ENCODE data around the gene ZER1. TPM values are rescaled to one million over a fixed set of nuclear protein-coding genes. Genes with fewer than 3 reads are reported as not detected.

ZER1 gene
- total and polyA plus RNA-seq, 2 of the 4 experiments (the other 2 are of a cell fraction) = 7.7 to 34.9 TPM

DNA sequence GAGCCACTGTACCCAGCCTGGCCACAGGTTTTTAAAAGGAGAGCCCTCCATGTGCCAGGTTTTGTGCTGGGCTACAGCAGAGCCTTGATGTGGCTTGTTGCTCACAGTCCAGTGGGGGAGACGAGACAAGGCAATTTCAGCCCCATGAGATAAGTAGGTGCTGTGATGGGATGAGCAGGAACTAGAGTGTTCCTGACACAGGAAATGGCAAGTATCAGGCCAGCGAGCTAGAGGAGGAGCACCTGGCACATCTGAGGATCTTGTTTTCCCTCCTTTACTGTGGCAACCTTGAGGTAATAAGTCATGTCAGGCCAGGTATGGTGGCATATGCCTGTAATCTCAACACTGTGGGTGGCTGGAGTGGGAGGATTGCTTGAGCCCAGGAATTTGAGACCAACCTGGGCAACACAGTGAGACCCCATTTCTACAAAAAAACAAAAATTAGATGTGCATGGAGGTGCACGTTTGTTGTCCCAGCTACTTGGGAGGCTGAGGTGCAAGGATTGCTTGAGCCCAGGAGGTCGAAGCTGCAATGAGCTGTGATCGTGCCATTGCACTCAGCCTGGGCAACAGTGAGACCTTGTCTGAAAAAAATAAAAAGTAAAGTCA lies 44.0 kb downstream of the ZER1 start:
- in situ Hi-C loops (cut with MboI; ENCODE audit: low sequenced_read_pairs) = no loop called here
- H3K36me3 ChIP-seq (ENCODE audit: control insufficient read depth, insufficient read depth, low read length) = peaks cover 11% of the 10 kb centered on the region
- CTCF ChIA-PET = no interaction called here

More for the DNA sequence above, 44.0 kb downstream of the ZER1 start:
- Histone ChIP-seq H3K9me1 (ENCODE audit: insufficient read depth, low read length) (peaks cover 9% of the 10 kb centered on the region), H2AK5ac (ENCODE audit: low read depth, low read length) (no peak overlapping the region), H2AK9ac (replicated peaks; ENCODE audit: low read depth, low read length, poor library complexity) (no peak overlapping the region), H3K27ac (ENCODE audit: insufficient read depth, low read length) (no peak overlapping the region), H3K18ac (ENCODE audit: low read depth, low read length) (no peak overlapping the region), H3K27me3 (ENCODE audit: control insufficient read depth, insufficient read depth, low read length) (no peaks in the 10 kb centered on the region), H3K4me2 (ENCODE audit: low read depth, low read length) (no peak overlapping the region), H3K23ac (ENCODE audit: low read depth, low read length) (no peak overlapping the region), H3K4me3 (ENCODE audit: insufficient read depth, low read depth, low read length) (no peak overlapping the region), H3K56ac (ENCODE audit: extremely low read depth, insufficient read depth, low read length) (no peak overlapping the region), H2BK5ac (ENCODE audit: low read depth, low read length, poor library complexity, severe bottlenecking) (no peak overlapping the region), H2BK20ac (ENCODE audit: low read depth, low read length) (no peak overlapping the region), H3K14ac (replicated peaks; ENCODE audit: low read depth, low read length) (no peak overlapping the region), H4K20me1 (ENCODE audit: insufficient read depth, low read length) (no peaks in the 10 kb centered on the region; the same call in 1 of the 2 replicates), H3K9me3 (ENCODE audit: control insufficient read depth, insufficient read depth, low read length) (no peaks in the 10 kb centered on the region), H2AFZ (replicated peaks; ENCODE audit: low read length, poor library complexity) (no peak overlapping the region), H3K79me1 (ENCODE audit: low read depth in 1 of 2, low read length in 2 of 2) (peaks cover 3 to 15% of the 10 kb centered on the region in 2 experiments), H3K4me1 (ENCODE audit: control insufficient read depth, insufficient read depth, low read length) (peaks cover 4% of the 10 kb centered on the region; the same call in 1 of the 2 replicates), H2BK120ac (ENCODE audit: low read depth, low read length) (no peak overlapping the region), H4K8ac (ENCODE audit: low read depth in 2 of 2, low read length in 2 of 2) (no peak overlapping the region), H2BK15ac (ENCODE audit: low read depth, low read length) (no peak overlapping the region), H4K91ac (ENCODE audit: insufficient read depth, low read depth, low read length) (no peak overlapping the region), H3K4ac (ENCODE audit: low read depth, low read length) (no peak overlapping the region), H4K5ac (ENCODE audit: low read depth, low read length) (no peak overlapping the region), H3K9ac (ENCODE audit: low read depth, low read length) (no peak overlapping the region)
- WGBS, 2 experiments (ENCODE audit: extremely low coverage in 2 of 2, insufficient read length in 1 of 2) = 88% methylated on average over 3 of the region's 5 CpGs; no CpG with 5 or more reads in 1 of the 2 experiments
- no TSS peak for BruUV-seq (replicated peaks)
- DNase-seq = no peak
- ATAC-seq (ENCODE audit: low read depth) = no peak
- dilution Hi-C loops (cut with HindIII; ENCODE audit: low sequenced_read_pairs, unreplicated experiment) = no loop called here
- TF ChIP-seq SMC3 (IDR thresholded peaks at IDR 0.05; ENCODE audit: low read depth, low read length) (no peak), RFX5 (IDR thresholded peaks at IDR 0.05; ENCODE audit: low read depth, low read length) (no peak), MAZ (IDR thresholded peaks at IDR 0.05; ENCODE audit: borderline replicate concordance, low read depth, low read length) (no peak)
- TF ChIP-seq, protein P1, sequence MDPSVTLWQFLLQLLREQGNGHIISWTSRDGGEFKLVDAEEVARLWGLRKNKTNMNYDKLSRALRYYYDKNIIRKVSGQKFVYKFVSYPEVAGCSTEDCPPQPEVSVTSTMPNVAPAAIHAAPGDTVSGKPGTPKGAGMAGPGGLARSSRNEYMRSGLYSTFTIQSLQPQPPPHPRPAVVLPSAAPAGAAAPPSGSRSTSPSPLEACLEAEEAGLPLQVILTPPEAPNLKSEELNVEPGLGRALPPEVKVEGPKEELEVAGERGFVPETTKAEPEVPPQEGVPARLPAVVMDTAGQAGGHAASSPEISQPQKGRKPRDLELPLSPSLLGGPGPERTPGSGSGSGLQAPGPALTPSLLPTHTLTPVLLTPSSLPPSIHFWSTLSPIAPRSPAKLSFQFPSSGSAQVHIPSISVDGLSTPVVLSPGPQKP (IDR thresholded peaks at IDR 0.05; ENCODE audit: borderline replicate concordance, low read depth, low read length) = no peak
- POLR2A ChIA-PET (ENCODE audit: unreplicated experiment) = no interaction called here
- intact Hi-C loops (cut with micrococcal nuclease) = no loop called here
